K562 (cell line): ENCODE data around the gene CEP43. TPM values are rescaled to one million over a fixed set of nuclear protein-coding genes. Genes with fewer than 3 reads are reported as not detected.

ENCODE experiments used
- MLLT1 ChIP-seq, 2 experiments: fragments of 450-650 bp; IDR thresholded peaks; 2 replicates each; pipeline ENCODE4 v1.6.1; 2016
- RBM14 ChIP-seq: fragments of 200-400 bp; formaldehyde crosslinking; IDR thresholded peaks from 2 replicates; pipeline ENCODE4 v1.6.1; 2018; ENCODE audit warnings: low read depth, mild to moderate bottlenecking, low read length, moderate library complexity, borderline replicate concordance; ENCODE audit not compliant: insufficient read depth
- RCOR1 ChIP-seq, 2 experiments: IDR thresholded peaks; 2 replicates each; pipeline ENCODE4 v1.6.1; 2012; ENCODE audit warnings: low read depth in 2 of 2, low read length in 2 of 2, borderline replicate concordance in 1 of 2, improper control_type of control experiment in 1 of 2
- TSHZ1 ChIP-seq: fragments of 250-450 bp; sonication (Bioruptor Pico); IDR thresholded peaks from 2 replicates; pipeline ENCODE4 v1.4.0; 2020; ENCODE audit warnings: mild to moderate bottlenecking, moderate library complexity
- ZEB2 ChIP-seq: fragments of 450-650 bp; IDR thresholded peaks from 2 replicates; pipeline ENCODE4 v1.6.1; 2016
- ZFP91 ChIP-seq: sonication (generic); formaldehyde crosslinking; IDR thresholded peaks from 2 replicates; pipeline ENCODE4 v1.8.0; 2022; ENCODE audit warnings: mild to moderate bottlenecking, missing genetic modification reagents
- ZNF134 ChIP-seq: fragments of 250-450 bp; sonication (Bioruptor Pico); conservative IDR thresholded peaks from 2 replicates; pipeline ENCODE4 v1.4.0; 2020
- ZNF217 ChIP-seq: sonication (generic); formaldehyde crosslinking; IDR thresholded peaks from 2 replicates; pipeline ENCODE4 v1.8.0; 2022; ENCODE audit warnings: mild to moderate bottlenecking, missing genetic modification reagents
- ZNF444 ChIP-seq: fragments of 250-450 bp; sonication (Bioruptor Pico); IDR thresholded peaks from 2 replicates; pipeline ENCODE4 v1.4.0; 2020; ENCODE audit warnings: mild to moderate bottlenecking, moderate library complexity
- polyA plus RNA-seq, 8 experiments: library from polyadenylated mRNA; depleted of rRNA in 4 of 8; stranded (reverse) in 5 of 8; unstranded in 3 of 8; fragments of >200 nt; fragmentation: Nextera tagmentation in 2 of 8; fragmentation: Illumina TruSeq in 1 of 8; extraction: Ambion mirVana in 2 of 8; extraction: Trizol in 1 of 8; gene quantifications; 2 replicates each; pipeline versions ENCODE4 v1.2.1 to v1.2.3, GENCODE V29; 2011 to 2014; ENCODE audit warnings: inconsistent platforms in 1 of 8, missing spikeins in 1 of 8
- total RNA-seq, 7 experiments: library from RNA; depleted of rRNA in 6 of 7; stranded (reverse); fragments of >200 nt in 6 of 7; fragmentation: Illumina TruSeq in 2 of 7; extraction: Trizol in 2 of 7; gene quantifications; 2 replicates each; pipeline versions ENCODE4 v1.2.1 to v1.2.3, GENCODE V29; 2011 to 2021; ENCODE audit warnings: low replicate concordance in 1 of 7
- TF ChIP-seq, protein P1 (sequence below): fragments of 450-650 bp; IDR thresholded peaks from 2 replicates; pipeline ENCODE4 v1.7.0; 2016; ENCODE audit warnings: borderline replicate concordance
- TF ChIP-seq, protein P2 (sequence below): sonication (generic); formaldehyde crosslinking; IDR thresholded peaks from 2 replicates; pipeline ENCODE4 v1.8.1; 2022; ENCODE audit warnings: missing genetic modification reagents

Gene CEP43
- total and polyA plus RNA-seq, 9 of the 15 experiments (the other 6 are each of a cell fraction or from before 2014, with no cell fraction given): 15.2 to 55.7 (median 47.4) TPM

DNA sequence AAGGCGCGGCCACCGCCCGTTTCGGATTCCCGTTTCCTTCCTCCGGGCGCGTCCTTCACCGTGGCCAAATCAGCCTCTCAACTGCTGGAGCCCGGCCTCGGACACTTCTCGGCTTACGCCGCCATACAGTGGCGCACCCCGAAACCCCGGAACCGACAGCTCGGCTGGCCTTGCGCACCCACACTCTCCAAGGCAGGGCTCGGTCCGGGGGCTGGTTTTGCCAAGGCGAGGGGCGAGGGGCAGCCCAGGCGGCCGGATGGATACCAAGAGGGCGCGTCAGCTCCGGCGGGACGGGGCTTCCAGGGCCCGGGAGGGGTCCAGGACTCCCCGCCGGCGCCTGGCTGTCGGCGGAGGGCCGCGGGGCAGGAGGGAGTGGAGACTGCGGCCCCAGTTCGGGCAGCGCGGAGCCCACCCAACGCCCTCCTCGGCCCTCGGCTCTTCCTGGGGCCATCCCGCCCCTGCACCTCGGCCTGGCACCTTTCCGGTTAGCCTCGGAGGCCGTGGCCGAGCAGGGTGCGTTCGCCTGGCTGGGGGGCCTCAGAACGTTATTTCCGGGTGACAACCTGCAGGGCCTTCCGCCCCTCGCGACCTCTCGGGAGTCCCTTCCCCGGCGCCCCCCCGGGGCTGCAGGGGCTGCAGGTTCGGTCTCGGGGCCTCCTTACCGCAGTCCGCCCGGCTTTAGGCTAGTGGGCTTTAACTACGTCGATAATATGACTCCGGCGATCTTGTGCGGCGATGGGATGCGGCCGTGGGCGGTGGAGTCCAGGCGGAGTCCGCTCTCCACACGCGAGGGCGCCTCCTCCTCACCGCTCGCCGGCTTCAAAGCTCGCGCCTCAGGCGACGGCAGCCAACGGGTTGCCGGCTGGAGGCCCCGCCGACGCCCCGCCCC, 697 bp upstream of the CEP43 start (continued):
- TF ChIP-seq, protein P1, sequence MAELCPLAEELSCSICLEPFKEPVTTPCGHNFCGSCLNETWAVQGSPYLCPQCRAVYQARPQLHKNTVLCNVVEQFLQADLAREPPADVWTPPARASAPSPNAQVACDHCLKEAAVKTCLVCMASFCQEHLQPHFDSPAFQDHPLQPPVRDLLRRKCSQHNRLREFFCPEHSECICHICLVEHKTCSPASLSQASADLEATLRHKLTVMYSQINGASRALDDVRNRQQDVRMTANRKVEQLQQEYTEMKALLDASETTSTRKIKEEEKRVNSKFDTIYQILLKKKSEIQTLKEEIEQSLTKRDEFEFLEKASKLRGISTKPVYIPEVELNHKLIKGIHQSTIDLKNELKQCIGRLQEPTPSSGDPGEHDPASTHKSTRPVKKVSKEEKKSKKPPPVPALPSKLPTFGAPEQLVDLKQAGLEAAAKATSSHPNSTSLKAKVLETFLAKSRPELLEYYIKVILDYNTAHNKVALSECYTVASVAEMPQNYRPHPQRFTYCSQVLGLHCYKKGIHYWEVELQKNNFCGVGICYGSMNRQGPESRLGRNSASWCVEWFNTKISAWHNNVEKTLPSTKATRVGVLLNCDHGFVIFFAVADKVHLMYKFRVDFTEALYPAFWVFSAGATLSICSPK: no peak
- 0 out of 2 replicates have a peak, but pooled peaks have one; percentile 48 for TF ChIP-seq RBM14
- TF ChIP-seq MLLT1 (IDR thresholded peaks at IDR 0.05): peak in 1 of 2 experiments; percentile 49; a peak in 1 of 4 replicates
- TF ChIP-seq RCOR1 (IDR thresholded peaks at IDR 0.05; ENCODE audit: borderline replicate concordance in 1 of 2, low read depth in 2 of 2, low read length in 2 of 2): no peak
- no peak for TF ChIP-seq ZNF444
- 0 out of 2 replicates have a peak, but pooled peaks have one; percentile 28 for TF ChIP-seq ZEB2
- no peak for TF ChIP-seq TSHZ1 (CRISPR knock-in tag)
- TF ChIP-seq ZFP91 (CRISPR knock-in tag): no peak; the same call in 1 of the 2 replicates
- TF ChIP-seq, protein P2, sequence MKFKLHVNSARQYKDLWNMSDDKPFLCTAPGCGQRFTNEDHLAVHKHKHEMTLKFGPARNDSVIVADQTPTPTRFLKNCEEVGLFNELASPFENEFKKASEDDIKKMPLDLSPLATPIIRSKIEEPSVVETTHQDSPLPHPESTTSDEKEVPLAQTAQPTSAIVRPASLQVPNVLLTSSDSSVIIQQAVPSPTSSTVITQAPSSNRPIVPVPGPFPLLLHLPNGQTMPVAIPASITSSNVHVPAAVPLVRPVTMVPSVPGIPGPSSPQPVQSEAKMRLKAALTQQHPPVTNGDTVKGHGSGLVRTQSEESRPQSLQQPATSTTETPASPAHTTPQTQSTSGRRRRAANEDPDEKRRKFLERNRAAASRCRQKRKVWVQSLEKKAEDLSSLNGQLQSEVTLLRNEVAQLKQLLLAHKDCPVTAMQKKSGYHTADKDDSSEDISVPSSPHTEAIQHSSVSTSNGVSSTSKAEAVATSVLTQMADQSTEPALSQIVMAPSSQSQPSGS: peak; percentile 33; the same call in 1 of the 2 replicates
- TF ChIP-seq ZNF134 (CRISPR knock-in tag): no peak
- peak; percentile 75; the same call in 1 of the 2 replicates for TF ChIP-seq ZNF217 (CRISPR knock-in tag)
